ENCODE data around the gene AKR1B15. TPM values are rescaled to one million over a fixed set of nuclear protein-coding genes. Genes with fewer than 3 reads are reported as not detected.

AKR1B15 gene
- polyA plus RNA-seq, 3 donors: not detected

- Mint-ChIP-seq H3K9me3 (no peaks in the 10 kb centered on the region), H3K27ac (no peak overlapping the region), H3K36me3 (no peaks in the 10 kb centered on the region), H3K27me3 (ENCODE audit: low read depth in 3 of 3) (peaks cover 6 to 13% (median 9%) of the 10 kb centered on the region in 3 donors), H3K4me1 (peaks cover 4% of the 10 kb centered on the region), H3K4me3 (peak overlapping the region; percentile 53 to 78)
- Histone ChIP-seq H4K20me1 (ENCODE audit: insufficient read depth, low read length) (no peaks in the 10 kb centered on the region), H3K9ac (ENCODE audit: insufficient read depth, low read length, poor library complexity, severe bottlenecking) (no peak overlapping the region), H3K36me3 (replicated peaks in 1 of 2; ENCODE audit: control insufficient read depth in 1 of 2, insufficient read depth in 2 of 2, low read length in 2 of 2) (no peaks in the 10 kb centered on the region), H3K4me2 (replicated peaks; ENCODE audit: extremely low read depth, low read length, poor library complexity, severe bottlenecking) (peak overlapping the region; percentile 39), H2AFZ (ENCODE audit: insufficient read depth, low read depth, low read length, poor library complexity, severe bottlenecking) (peak overlapping the region; percentile 76), H3K27me3 (ENCODE audit: control insufficient read depth in 2 of 2, insufficient read depth in 2 of 2, low read length in 2 of 2) (no peaks in the 10 kb centered on the region), H3K79me2 (ENCODE audit: insufficient read depth, low read length) (no peaks in the 10 kb centered on the region), H3K4me1 (ENCODE audit: control insufficient read depth in 1 of 2, insufficient read depth in 2 of 2, low read length in 2 of 2) (peaks cover 0 to 4% of the 10 kb centered on the region in 2 donors), H3K9me3 (replicated peaks in 1 of 2; ENCODE audit: control insufficient read depth in 1 of 2, insufficient read depth in 1 of 2, low read length in 2 of 2) (no peaks in the 10 kb centered on the region), H3K27ac (ENCODE audit: low read depth in 1 of 2, low read length in 2 of 2) (no peak overlapping the region), H3K4me3 (replicated peaks in 1 of 3; ENCODE audit: low read depth in 2 of 3, low read length in 3 of 3) (no peak overlapping the region)
- intact Hi-C loops (cut with micrococcal nuclease): loop anchor here (2.0 to 5.0 kb wide), 2 partner anchors 115 kb away; no protein-coding TSS in a partner anchor
- peak; percentile 90 for TF ChIP-seq CTCF (IDR thresholded peaks at IDR 0.05)
- peak; percentile 44 to 64 (median 54) for DNase-seq
- 11% methylated on average over 3 of the region's 16 CpGs for WGBS (ENCODE audit: insufficient coverage)
These were observed 1.4 kb upstream of the AKR1B15 start for GRCh38 chr7:134547397-134548054.

GRCh38 chr7:134549366-134549765 is 456 bp downstream of the AKR1B15 start:
- no peak for TF ChIP-seq CTCF (IDR thresholded peaks at IDR 0.05)
- no peaks in the 10 kb centered on the region for H3K36me3 Mint-ChIP-seq
- no peaks in the 10 kb centered on the region for H3K79me2 ChIP-seq (ENCODE audit: insufficient read depth, low read length)
- H4K20me1 ChIP-seq (ENCODE audit: insufficient read depth, low read length): no peaks in the 10 kb centered on the region
- no peak overlapping the region for H2AFZ ChIP-seq (ENCODE audit: insufficient read depth, low read depth, low read length, poor library complexity, severe bottlenecking)
- peaks cover 4% of the 10 kb centered on the region for H3K4me1 Mint-ChIP-seq
- no peak overlapping the region for H3K4me2 ChIP-seq (replicated peaks; ENCODE audit: extremely low read depth, low read length, poor library complexity, severe bottlenecking)
- peaks cover 0 to 4% of the 10 kb centered on the region in 2 donors for H3K4me1 ChIP-seq (ENCODE audit: control insufficient read depth in 1 of 2, insufficient read depth in 2 of 2, low read length in 2 of 2)
- H3K4me3 Mint-ChIP-seq: no peak overlapping the region
- peaks cover 6 to 11% (median 9%) of the 10 kb centered on the region in 3 donors for H3K27me3 Mint-ChIP-seq (ENCODE audit: low read depth in 3 of 3)
- H3K9me3 Mint-ChIP-seq: no peaks in the 10 kb centered on the region
- H3K27ac ChIP-seq (ENCODE audit: low read depth in 1 of 2, low read length in 2 of 2): no peak overlapping the region
- H3K9me3 ChIP-seq (replicated peaks in 1 of 2; ENCODE audit: control insufficient read depth in 1 of 2, insufficient read depth in 1 of 2, low read length in 2 of 2): no peaks in the 10 kb centered on the region
- no peaks in the 10 kb centered on the region for H3K36me3 ChIP-seq (replicated peaks in 1 of 2; ENCODE audit: control insufficient read depth in 1 of 2, insufficient read depth in 2 of 2, low read length in 2 of 2)
- H3K9ac ChIP-seq (ENCODE audit: insufficient read depth, low read length, poor library complexity, severe bottlenecking): no peak overlapping the region
- intact Hi-C loops (cut with micrococcal nuclease): loop anchor here in 1 of 2 donors (5.0 kb wide), 1 partner anchor 117 kb away; no protein-coding TSS in a partner anchor
- no peaks in the 10 kb centered on the region for H3K27me3 ChIP-seq (ENCODE audit: control insufficient read depth in 2 of 2, insufficient read depth in 2 of 2, low read length in 2 of 2)
- DNase-seq: no peak
- no peak overlapping the region for H3K27ac Mint-ChIP-seq
- H3K4me3 ChIP-seq (replicated peaks in 1 of 3; ENCODE audit: low read depth in 2 of 3, low read length in 3 of 3): no peak overlapping the region
- 92% methylated on average over 5 of the region's 8 CpGs for WGBS (ENCODE audit: insufficient coverage)

Measured in CD14-positive monocyte (primary cell).